HG03066 (cell line): ENCODE measurements around the gene DPP6.

Experiments
- ATAC-seq: cut with Tn5 transposase; IDR thresholded peaks from one replicate; pipeline ENCODE4 v1.9.1; 2021; ENCODE audit warnings: low read depth; ENCODE audit not compliant: unreplicated experiment

The DPP6 gene

DNA sequence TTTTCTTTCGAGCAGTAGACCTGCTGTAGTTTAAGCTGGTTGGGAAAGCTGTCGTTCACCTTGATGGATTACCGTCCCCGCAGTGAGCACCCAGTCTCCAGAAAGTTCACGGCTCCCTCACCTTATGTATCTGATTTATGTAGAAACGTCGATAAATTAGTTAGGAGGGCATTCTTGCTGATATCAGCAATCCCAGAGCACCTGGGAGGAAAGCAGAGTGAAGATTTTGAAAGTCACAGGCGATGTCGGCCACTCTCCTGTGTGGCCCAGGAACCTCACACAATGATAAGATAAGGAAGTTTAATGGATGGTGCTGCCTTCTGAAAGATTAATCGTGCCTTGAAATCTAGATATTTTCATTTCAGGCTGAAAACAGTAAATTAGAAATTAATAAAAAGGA is 336.8 kb downstream of the DPP6 start:
- no peak for ATAC-seq

DNA sequence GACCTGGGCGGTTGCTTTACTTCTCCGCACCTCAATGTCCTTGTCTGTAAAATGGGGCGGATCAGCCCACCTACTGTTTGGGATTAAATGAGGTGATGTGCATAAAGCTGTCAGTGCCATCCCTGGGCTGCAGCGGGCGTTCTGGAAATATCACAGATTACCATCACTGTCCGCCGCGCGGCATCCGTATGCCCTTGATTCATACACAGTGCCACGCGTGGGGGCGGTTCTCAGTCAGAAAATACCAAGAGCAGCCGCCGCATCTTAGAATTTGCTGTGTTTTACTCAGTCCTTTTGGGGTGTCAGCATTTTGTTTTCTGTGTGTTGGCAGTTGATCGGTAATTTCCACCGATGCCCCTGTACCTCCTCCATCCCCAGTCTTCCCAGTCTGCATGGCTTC is 338.8 kb downstream of the DPP6 start:
- no peak for ATAC-seq

GRCh38 chr7:154394804-154395203 is 342.6 kb downstream of the DPP6 start:
- no peak for ATAC-seq

GRCh38 chr7:154406312-154406711 is 354.1 kb downstream of the DPP6 start:
- ATAC-seq, result no peak

DNA sequence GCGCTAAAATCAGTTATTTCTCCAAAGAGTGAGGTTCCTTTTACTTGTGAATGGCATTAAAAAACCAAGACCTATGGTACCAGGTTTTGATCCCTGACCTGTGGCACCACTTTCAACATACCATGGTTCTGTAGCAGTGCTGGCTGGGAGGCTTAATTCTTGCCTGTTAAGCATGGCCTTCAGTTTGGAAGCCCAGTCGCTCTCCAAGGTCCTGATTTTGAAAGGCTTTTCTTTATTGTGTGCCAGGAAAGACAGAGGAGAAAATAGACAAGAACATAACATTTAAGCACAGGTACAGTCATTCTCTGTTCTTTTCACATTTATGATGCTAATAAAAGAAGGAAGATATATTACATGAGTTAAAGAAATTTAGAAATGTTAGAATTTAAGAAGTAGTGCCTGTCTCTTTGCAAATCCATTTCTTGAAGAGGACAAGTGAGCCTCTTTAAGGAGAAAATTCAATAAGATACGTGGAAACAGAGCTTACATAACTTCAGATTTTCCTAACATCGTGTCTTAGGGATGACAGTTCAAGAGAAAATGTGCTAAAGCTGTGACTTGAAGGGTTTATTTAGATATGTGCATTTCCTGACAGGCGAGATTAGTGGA is 357.6 kb downstream of the DPP6 start:
- ATAC-seq, result no peak

DNA sequence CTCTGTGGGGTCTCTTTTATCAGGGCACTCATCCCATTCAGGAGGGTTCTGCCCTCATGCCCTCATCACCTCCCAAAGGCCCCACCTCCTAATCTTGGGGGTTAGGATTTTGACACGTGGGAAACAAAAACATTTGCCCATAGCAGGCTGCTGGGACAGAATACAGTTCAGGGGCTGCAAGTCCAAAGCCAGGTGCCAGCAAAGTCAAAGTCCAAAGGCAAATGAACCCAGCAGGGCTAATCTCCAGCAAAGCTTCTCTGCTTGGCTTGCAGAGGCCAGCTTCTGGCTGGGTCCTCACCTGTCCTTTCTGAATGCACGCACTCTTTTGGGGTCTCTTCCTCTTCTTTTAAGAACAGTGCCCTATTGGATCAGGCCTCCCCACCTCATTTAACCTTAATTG is 359.9 kb downstream of the DPP6 start:
- ATAC-seq, result no peak

DNA sequence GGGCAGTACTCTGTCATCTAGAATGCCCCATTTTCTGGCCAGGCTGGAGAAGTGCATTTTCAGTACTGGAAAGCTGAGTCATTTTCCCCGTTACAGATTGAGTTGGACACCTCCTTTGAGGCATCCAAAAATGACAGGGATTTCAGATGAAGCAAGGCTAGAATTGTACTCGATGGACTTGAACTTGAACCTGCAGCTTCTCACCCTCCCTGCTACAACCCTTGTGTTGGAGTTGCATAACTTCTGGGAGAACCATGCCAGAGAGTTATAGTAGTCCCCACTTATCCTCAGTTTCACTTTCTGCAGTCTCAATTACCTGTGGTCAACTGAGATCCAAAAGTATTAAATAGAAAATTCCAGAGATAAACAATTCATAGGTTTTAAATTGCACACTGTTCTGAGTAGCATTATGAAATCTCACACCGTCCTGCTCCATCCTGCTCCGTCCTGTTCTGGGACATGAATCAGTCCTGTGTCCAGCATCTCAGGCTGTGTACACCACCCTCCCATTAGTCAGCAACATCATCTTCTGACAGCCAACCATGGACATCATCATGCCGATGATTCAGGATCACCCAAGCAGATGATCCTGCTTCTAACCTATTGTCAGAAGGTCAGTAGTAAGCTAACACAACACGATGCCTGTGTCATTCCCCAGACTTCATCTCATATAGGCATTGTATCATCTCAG is 363.7 kb downstream of the DPP6 start:
- ATAC-seq, result no peak

- ATAC-seq, result no peak
These were observed 364.5 kb downstream of the DPP6 start for GRCh38 chr7:154416714-154417113.

DNA sequence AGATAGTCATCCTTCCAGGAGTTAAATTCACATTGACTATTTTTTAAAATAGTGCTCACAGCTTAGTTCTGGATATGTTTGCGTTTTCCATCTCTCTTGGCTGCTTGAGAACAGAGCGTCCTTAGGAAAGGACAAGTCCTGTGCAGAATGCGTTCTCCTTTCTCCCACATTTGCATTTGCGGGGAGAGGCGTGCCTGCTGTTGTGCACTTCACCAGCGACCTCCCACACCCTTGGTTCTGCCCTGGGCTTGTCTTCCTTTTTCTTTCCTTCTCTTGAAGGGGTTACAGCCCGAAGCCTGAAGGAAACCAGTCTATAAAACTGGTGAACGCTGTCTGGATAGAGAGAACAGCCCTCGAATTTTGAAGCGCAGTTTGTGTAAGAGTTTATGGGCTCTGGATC is 367.1 kb downstream of the DPP6 start:
- no peak for ATAC-seq

- ATAC-seq, result no peak
These were observed 371.0 kb downstream of the DPP6 start for GRCh38 chr7:154423231-154423630.

- ATAC-seq, result no peak
These were observed 372.2 kb downstream of the DPP6 start for GRCh38 chr7:154424350-154424749.

- ATAC-seq, result no peak
These were observed 373.1 kb downstream of the DPP6 start for GRCh38 chr7:154425271-154425670.

GRCh38 chr7:154426778-154427177 is 374.6 kb downstream of the DPP6 start:
- ATAC-seq, result no peak

DNA sequence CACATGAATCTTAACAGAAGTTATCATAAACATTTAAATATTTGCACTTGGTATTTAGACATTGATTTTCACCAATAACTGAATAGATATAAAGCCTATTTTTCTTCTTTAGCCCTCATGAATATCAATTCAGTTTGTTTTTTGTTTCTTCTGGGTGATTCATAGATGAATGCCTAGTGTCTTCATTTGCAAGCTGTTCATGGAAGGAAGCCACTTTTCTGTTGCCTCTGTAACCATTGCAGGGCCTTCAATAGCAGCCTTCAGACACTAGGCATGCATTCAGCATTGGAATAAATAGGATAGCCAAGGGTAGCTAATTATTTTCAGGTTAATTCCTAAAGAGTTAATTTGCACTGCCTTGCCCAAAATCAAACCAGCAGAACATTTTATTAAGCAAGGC is 375.3 kb downstream of the DPP6 start:
- no peak for ATAC-seq

DNA sequence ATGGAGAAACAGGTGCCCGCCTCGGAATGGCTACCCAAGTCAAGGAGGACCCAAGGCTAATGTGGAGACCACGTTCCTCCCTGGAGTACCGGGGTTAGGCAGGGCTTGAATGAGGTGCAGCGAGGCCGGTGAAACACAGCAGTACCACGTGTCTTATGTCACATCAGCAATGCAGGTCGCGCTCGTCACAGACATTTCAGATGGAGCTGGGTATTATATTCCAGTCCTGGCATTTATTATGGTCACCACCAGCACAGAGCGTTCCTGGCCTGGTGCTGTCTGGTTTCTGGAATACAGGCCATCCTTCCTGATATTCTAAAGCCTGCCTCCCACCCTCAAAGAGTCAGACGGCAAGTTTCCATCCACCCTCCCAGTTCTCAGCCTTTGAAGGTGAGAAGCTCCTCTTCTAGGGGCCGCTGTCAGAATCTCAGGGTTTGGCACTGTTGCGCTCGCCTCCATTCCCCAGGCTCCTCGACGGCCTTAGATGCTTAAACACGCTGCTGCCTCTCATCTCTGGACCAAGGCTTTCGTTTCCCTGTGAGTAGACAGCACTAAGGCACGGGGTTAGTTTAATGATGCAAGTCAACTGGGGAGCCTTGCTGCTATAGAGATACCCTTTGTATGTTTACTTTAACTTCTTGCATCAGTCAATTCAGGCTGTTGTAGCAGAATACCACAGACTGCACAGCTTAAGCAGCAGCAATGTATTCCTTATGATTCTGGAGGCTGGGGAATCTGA is 377.6 kb downstream of the DPP6 start:
- ATAC-seq, result no peak

- no peak for ATAC-seq
These were observed 378.4 kb downstream of the DPP6 start for GRCh38 chr7:154430640-154431039.

GRCh38 chr7:154431045-154431444 is 378.8 kb downstream of the DPP6 start:
- ATAC-seq, result no peak

DNA sequence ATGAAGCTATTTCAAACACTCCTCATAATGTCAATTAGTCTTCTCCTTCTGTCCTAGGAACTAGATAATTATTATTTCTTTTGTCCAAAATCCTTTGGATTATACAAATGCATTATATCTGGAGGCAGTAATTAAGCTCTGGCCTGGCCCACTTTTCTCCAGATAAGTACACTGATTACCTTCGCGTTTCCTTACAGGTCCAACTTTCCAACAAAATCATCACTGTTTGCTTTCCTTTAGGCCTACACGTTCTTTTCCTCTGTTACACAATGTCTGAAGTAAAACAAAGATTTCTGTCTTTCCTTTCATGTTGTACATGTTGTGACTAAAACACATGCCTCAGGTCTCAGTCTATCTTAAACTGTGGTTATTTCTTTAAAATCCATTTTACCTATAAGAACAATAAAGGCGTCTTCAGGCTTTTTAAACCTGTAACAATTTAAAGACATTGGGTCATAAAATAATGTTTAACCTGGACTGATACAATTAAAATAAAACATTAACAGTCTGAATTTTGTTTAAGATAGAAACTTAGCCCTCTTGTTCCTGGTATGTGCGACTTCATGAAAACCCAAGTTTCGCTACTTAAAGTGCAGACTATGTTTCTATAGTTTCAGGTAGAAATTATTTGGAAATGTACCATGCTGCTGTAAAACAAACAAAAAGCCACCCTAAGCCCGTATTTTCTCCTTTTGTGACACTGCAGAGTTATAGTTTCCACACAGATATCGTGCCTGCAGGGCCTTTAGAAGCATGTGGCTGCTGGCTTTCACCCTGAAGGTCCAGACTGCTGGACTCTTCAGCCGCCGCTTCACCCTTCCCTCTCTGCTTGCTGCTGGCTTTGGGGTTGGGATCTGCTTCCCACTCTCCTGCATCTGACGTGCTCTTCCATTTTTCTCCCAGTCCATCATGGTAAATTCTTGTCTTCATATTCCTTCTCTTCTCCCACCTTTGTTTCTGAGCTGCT is 381.7 kb downstream of the DPP6 start:
- ATAC-seq, result no peak

DNA sequence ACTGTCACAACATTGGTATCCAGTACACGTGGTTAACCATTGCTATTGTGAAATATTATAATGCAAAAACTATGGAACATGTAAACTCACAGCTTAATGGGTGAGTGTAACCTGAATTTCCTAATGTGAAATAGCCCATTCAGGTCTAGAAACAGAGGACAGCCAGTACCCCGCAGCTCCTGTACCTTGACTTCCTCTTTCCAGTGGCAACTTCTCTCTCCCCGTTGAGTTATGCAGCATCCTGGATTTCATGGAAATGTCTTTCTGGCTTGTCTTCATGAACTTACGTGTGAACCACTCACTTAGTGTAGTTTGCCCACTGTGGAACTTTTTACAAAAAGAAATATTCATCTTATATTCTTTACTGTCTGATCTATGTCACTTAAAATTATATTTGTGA is 384.4 kb downstream of the DPP6 start:
- no peak for ATAC-seq

DNA sequence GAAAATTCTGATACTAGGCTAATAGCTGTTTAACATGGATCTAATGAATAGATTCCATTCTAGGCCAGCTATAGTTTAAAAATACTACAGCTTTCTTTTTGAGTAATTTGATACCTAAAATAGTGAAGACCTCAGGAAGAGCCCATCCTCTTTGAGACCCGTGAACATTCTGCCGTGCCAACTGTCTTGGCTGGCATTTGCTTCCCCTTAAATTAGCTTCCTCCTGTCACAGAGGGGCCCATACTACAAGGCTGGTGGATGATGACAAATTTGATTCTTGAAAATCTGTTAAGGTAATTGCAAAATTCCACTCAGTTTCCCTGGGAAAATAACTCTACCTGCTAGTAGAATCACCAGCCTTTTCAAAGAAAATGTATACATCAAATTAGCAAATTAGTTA is 385.0 kb downstream of the DPP6 start:
- ATAC-seq, result no peak
